ENCODE measurements around the gene KRTAP6-1.

DNA sequence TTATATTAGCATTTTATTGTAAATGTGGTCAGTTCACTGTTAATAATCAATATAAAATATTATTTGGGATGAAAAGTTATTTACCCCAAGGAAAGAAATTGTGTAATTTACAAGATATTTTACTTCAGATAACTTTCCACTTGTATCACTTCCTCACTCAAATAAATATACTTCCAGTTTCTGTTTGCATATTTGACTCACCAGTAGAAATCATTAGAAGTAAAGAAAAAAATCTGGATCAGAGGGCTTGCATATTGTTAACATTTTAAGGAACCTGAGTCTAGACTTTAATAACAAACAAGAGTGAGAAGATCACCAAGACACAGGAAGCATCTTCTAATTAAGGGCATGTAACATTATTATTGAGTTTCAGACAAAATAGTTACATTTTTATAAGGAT is 6.3 kb upstream of the KRTAP6-1 start:
- TF ChIP-seq, protein P1, sequence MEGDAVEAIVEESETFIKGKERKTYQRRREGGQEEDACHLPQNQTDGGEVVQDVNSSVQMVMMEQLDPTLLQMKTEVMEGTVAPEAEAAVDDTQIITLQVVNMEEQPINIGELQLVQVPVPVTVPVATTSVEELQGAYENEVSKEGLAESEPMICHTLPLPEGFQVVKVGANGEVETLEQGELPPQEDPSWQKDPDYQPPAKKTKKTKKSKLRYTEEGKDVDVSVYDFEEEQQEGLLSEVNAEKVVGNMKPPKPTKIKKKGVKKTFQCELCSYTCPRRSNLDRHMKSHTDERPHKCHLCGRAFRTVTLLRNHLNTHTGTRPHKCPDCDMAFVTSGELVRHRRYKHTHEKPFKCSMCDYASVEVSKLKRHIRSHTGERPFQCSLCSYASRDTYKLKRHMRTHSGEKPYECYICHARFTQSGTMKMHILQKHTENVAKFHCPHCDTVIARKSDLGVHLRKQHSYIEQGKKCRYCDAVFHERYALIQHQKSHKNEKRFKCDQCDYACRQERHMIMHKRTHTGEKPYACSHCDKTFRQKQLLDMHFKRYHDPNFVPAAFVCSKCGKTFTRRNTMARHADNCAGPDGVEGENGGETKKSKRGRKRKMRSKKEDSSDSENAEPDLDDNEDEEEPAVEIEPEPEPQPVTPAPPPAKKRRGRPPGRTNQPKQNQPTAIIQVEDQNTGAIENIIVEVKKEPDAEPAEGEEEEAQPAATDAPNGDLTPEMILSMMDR (IDR thresholded peaks at IDR 0.05), result no peak
- TF ChIP-seq POLR2A (IDR thresholded peaks at IDR 0.05), result no peak

Data from testis (tissue), 2 donors.